PC-9 (cell line): ENCODE data around the gene LTBP3. TPM values are rescaled to one million over a fixed set of nuclear protein-coding genes. Genes with fewer than 3 reads are reported as not detected.

Experiments
- BruUV-seq: library from RNA; stranded (reverse); fragments of 400-500 nt; replicated peaks from 2 replicates; lab custom pipeline; 2021; lab: Mats Ljungman, UMichigan
- CTCF ChIA-PET: fragments of 300-600 bp; sonication (Branson Sonifier 250); formaldehyde crosslinking; loops from one replicate; lab custom pipeline; 2022; ENCODE audit warnings: antibody characterized with exemption; lab: Charles Lee
- POLR2A ChIA-PET: fragments of 300-600 bp; sonication (Branson Sonifier 250); formaldehyde crosslinking; loops from one replicate; lab custom pipeline; 2022; ENCODE audit warnings: antibody characterized with exemption; ENCODE audit not compliant: unreplicated experiment; lab: Charles Lee
- DNase-seq, 2 experiments: peaks; one replicate each; pipeline versions ENCODE4 v3.0.0 to v3.0.0-alpha.2; 2015 to 2022; ENCODE audit warnings: mixed read lengths in 1 of 2
- H2AFZ ChIP-seq: fragments of 200-600 bp; sonication (generic); 2 replicates; pipeline ENCODE4 v1.8.1; 2017; ENCODE audit warnings: antibody characterized with exemption
- H3F3A ChIP-seq: fragments of 200-600 bp; sonication (generic); 2 replicates; pipeline ENCODE4 v1.8.1; 2017; ENCODE audit warnings: antibody characterized with exemption, mild to moderate bottlenecking, low read depth; ENCODE audit not compliant: insufficient read depth
- H3K27ac ChIP-seq: fragments of 200-600 bp; sonication (generic); 2 replicates; pipeline ENCODE4 v1.6.1; 2016; ENCODE audit warnings: mixed run types
- H3K27me3 ChIP-seq: fragments of 200-600 bp; sonication (generic); 2 replicates; pipeline ENCODE4 v1.6.1; 2016; ENCODE audit warnings: low read depth, mixed run types; ENCODE audit not compliant: insufficient read depth
- H3K36me3 ChIP-seq: fragments of 200-600 bp; sonication (generic); 2 replicates; pipeline ENCODE4 v1.6.1; 2016; ENCODE audit warnings: low read depth, mixed run types
- H3K4me1 ChIP-seq: fragments of 200-600 bp; sonication (generic); replicated peaks from 2 replicates; pipeline ENCODE4 v1.6.1; 2016; ENCODE audit warnings: mixed run types; ENCODE audit not compliant: insufficient read depth
- H3K4me2 ChIP-seq: fragments of 200-600 bp; sonication (generic); 2 replicates; pipeline ENCODE4 v1.6.1; 2017; ENCODE audit warnings: mixed run types
- H3K4me3 ChIP-seq: fragments of 200-600 bp; sonication (generic); 2 replicates; pipeline ENCODE4 v1.6.1; 2016; ENCODE audit warnings: mixed run types
- H3K79me2 ChIP-seq: fragments of 200-600 bp; sonication (generic); 2 replicates; pipeline ENCODE4 v1.6.1; 2017; ENCODE audit warnings: low read depth, mixed run types
- H3K9me2 ChIP-seq: fragments of 200-600 bp; sonication (generic); 2 replicates; pipeline ENCODE4 v1.8.1; 2017; ENCODE audit warnings: mild to moderate bottlenecking; ENCODE audit not compliant: insufficient read depth
- H3K9me3 ChIP-seq: fragments of 200-600 bp; sonication (generic); 2 replicates; pipeline ENCODE4 v1.8.1; 2016; ENCODE audit warnings: low read depth; ENCODE audit not compliant: insufficient read depth
- H4K20me1 ChIP-seq: fragments of 200-600 bp; sonication (generic); 2 replicates; pipeline ENCODE4 v1.8.1; 2017; ENCODE audit not compliant: insufficient read depth
- CTCF ChIP-seq: fragments of 200-600 bp; sonication (generic); conservative IDR thresholded peaks from 2 replicates; pipeline ENCODE4 v1.6.1; 2017; ENCODE audit warnings: mixed run types, antibody characterized with exemption, mild to moderate bottlenecking, moderate library complexity
- EZH2 ChIP-seq: fragments of 200-600 bp; sonication (generic); IDR thresholded peaks from 2 replicates; pipeline ENCODE4 v1.8.0; 2017; ENCODE audit warnings: antibody characterized with exemption, low read depth
- intact Hi-C: fragments of 100-400 bp; cut with micrococcal nuclease; formaldehyde crosslinking; loops from one replicate; pipeline ENCODE4 v1.10.0; 2022; ENCODE audit not compliant: unreplicated experiment
- total RNA-seq: library from RNA; stranded (reverse); gene quantifications from 2 replicates; pipeline ENCODE4 v1.2.3, GENCODE V29; 2021

Gene LTBP3
- total RNA-seq, 1 experiment from 2014 or later, result 455 TPM

- BruUV-seq, result no TSS peak
- no peak overlapping the region for H2AFZ ChIP-seq
- peaks cover 21% of the 10 kb centered on the region for H3F3A ChIP-seq
- H3K4me1 ChIP-seq, result 0 out of 2 replicates have a peak, but pooled peaks cover 7% of the 10 kb centered on the region
- no peaks in the 10 kb centered on the region for H3K27me3 ChIP-seq
- H3K4me3 ChIP-seq, result no peak overlapping the region
- intact Hi-C loops, result no loop called here
- H3K79me2 ChIP-seq, result no peaks in the 10 kb centered on the region
- ChIA-PET POLR2A (no interaction called here), CTCF (no interaction called here)
- H3K27ac ChIP-seq, result no peak overlapping the region
- H3K9me3 ChIP-seq, result no peaks in the 10 kb centered on the region
- no peak overlapping the region for H3K4me2 ChIP-seq
- TF ChIP-seq CTCF, result no peak
- TF ChIP-seq EZH2, result no peak
- no peak for DNase-seq
- H3K9me2 ChIP-seq, result no peaks in the 10 kb centered on the region
- no peaks in the 10 kb centered on the region for H4K20me1 ChIP-seq
- H3K36me3 ChIP-seq, result no peaks in the 10 kb centered on the region
Measured at GRCh38 chr11:65598258-65598699, 40.1 kb upstream of the LTBP3 start.

- TF ChIP-seq EZH2 (no peak), CTCF (no peak)
- no peaks in the 10 kb centered on the region for H4K20me1 ChIP-seq
- H3K36me3 ChIP-seq, result no peaks in the 10 kb centered on the region
- no peak for DNase-seq
- H3K9me3 ChIP-seq, result no peaks in the 10 kb centered on the region
- no peaks in the 10 kb centered on the region for H3K27me3 ChIP-seq
- H2AFZ ChIP-seq, result no peak overlapping the region
- peaks cover 21% of the 10 kb centered on the region for H3F3A ChIP-seq
- no peaks in the 10 kb centered on the region for H3K9me2 ChIP-seq
- ChIA-PET POLR2A (interaction anchor here (0.9 kb wide), 1 partner anchor 19 kb away, joined by 3 read pairs; the partner anchor contains the start of gene PCNX3), CTCF (interaction anchor here (0.7 kb wide), 1 partner anchor 58 kb away, joined by 3 read pairs; no protein-coding TSS in a partner anchor)
- 0 out of 2 replicates have a peak, but pooled peaks cover 7% of the 10 kb centered on the region for H3K4me1 ChIP-seq
- H3K79me2 ChIP-seq, result no peaks in the 10 kb centered on the region
- H3K4me3 ChIP-seq, result no peak overlapping the region
- intact Hi-C loops, result no loop called here
- no peak overlapping the region for H3K4me2 ChIP-seq
- no peak overlapping the region for H3K27ac ChIP-seq
- no TSS peak for BruUV-seq
Measured at GRCh38 chr11:65596520-65596919, 38.4 kb upstream of the LTBP3 start.

GRCh38 chr11:65595543-65596281 lies 37.6 kb upstream of the LTBP3 start, which contains the start of gene KCNK7:
Gene KCNK7, minus strand, starts transcription at chr11:65595800. Its CDS starts 28 bp downstream, at chr11:65595772.
- Histone ChIP-seq H3K9me3 (no peaks in the 10 kb centered on the region), H3K79me2 (no peaks in the 10 kb centered on the region), H4K20me1 (no peaks in the 10 kb centered on the region), H3K4me3 (no peak within 1 kb of the TSS), H3K27me3 (no peaks in the 10 kb centered on the region), H3K27ac (no peak within 1 kb of the TSS), H3K9me2 (no peaks in the 10 kb centered on the region), H3K4me1 (0 out of 2 replicates have a peak, but pooled peaks cover 7% of the 10 kb centered on the region), H2AFZ (no peak within 1 kb of the TSS), H3K36me3 (no peaks in the 10 kb centered on the region), H3F3A (peaks cover 26% of the 10 kb centered on the region), H3K4me2 (no peak within 1 kb of the TSS)
- DNase-seq, result peak in 1 of 2 experiments; percentile 29
- intact Hi-C loops, result no loop called here
- no TSS peak for BruUV-seq
- POLR2A ChIA-PET, result interaction anchor here (0.6 to 0.9 kb wide), 3 partner anchors 12 to 42 kb away, joined by 3 to 8 read pairs (median 4); partner anchors contain the start of gene PCNX3
- CTCF ChIA-PET, result interaction anchor here (0.5 to 0.7 kb wide), 2 partner anchors 19 to 175 kb away, joined by 3 read pairs; no protein-coding TSS in a partner anchor
- TF ChIP-seq CTCF, result no peak
- no peak for TF ChIP-seq EZH2
